ENCODE data around the gene CASZ1.

DNA sequence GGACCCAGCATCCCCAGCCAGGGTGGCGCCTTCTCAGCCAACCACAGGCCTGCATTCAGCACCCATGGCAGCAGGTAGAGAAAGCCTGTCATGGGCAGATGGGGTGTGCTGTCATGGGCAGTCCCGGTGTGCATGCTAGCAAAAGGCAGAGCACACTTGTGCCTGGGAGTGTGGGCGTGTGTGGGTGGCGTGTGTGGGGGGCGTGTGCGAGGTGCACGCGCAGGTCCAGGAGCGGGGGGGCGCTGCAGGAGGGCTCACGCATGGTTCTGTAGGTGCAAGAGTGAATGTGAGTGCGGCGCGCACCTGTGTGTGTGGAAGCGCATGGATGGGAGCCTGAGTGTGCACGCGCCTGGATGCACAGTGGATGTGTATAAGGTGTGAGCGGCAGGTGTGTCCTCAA lies 137.2 kb downstream of the CASZ1 start:
- TF ChIP-seq, protein P1, sequence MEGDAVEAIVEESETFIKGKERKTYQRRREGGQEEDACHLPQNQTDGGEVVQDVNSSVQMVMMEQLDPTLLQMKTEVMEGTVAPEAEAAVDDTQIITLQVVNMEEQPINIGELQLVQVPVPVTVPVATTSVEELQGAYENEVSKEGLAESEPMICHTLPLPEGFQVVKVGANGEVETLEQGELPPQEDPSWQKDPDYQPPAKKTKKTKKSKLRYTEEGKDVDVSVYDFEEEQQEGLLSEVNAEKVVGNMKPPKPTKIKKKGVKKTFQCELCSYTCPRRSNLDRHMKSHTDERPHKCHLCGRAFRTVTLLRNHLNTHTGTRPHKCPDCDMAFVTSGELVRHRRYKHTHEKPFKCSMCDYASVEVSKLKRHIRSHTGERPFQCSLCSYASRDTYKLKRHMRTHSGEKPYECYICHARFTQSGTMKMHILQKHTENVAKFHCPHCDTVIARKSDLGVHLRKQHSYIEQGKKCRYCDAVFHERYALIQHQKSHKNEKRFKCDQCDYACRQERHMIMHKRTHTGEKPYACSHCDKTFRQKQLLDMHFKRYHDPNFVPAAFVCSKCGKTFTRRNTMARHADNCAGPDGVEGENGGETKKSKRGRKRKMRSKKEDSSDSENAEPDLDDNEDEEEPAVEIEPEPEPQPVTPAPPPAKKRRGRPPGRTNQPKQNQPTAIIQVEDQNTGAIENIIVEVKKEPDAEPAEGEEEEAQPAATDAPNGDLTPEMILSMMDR (IDR thresholded peaks at IDR 0.05; ENCODE audit: poor library complexity) = no peak
- TF ChIP-seq EZH2phosphoT487 (IDR thresholded peaks at IDR 0.05; ENCODE audit: low read depth, severe bottlenecking, unreplicated experiment) = no peak

Measured in hepatocyte (in vitro differentiated cells).